ENCODE results near the gene PLAGL1. TPM values are rescaled to one million over a fixed set of nuclear protein-coding genes. Genes with fewer than 3 reads are reported as not detected.

The PLAGL1 gene
- total and polyA plus RNA-seq, 2 experiments from 2014 or later, result 48.6 to 88.9 TPM

GRCh38 chr6:143958839-143959399 is 49.1 kb downstream of the PLAGL1 start:
- no peaks in the 10 kb centered on the region for H3K9me3 ChIP-seq (ENCODE audit: low read depth)
- peaks cover 13% of the 10 kb centered on the region for H3K27me3 ChIP-seq
- H4K20me1 ChIP-seq (ENCODE audit: insufficient read depth, poor library complexity, severe bottlenecking), result no peaks in the 10 kb centered on the region
- H3K79me2 ChIP-seq, result no peaks in the 10 kb centered on the region
- peak overlapping the region; percentile 42 for H3K4me2 ChIP-seq
- 33% methylated on average over 11 of the region's 11 CpGs for WGBS (ENCODE audit: low lambda C conversion rate, missing lambda C conversion rate)
- H3K4me1 ChIP-seq (ENCODE audit: insufficient read depth), result peaks cover 20% of the 10 kb centered on the region
- no peak overlapping the region for H3K4me3 ChIP-seq
- H2AFZ ChIP-seq, result no peak overlapping the region
- H3K36me3 ChIP-seq (replicated peaks; ENCODE audit: insufficient read depth, low read depth), result no peaks in the 10 kb centered on the region
- H3K9me2 ChIP-seq (replicated peaks; ENCODE audit: insufficient read depth), result no peaks in the 10 kb centered on the region
- TF ChIP-seq EZH2 (IDR thresholded peaks at IDR 0.05; ENCODE audit: borderline replicate concordance) (no peak), EZH2phosphoT487 (IDR thresholded peaks at IDR 0.05; ENCODE audit: low read depth, severe bottlenecking, unreplicated experiment) (no peak), CTCF (IDR thresholded peaks at IDR 0.05; ENCODE audit: poor library complexity) (no peak)
- no peak for DNase-seq (ENCODE audit: low spot score)
- peak overlapping the region; percentile 7 for H3K27ac ChIP-seq

- no peak overlapping the region for H3K4me3 ChIP-seq
- no peak for TF ChIP-seq EZH2phosphoT487 (IDR thresholded peaks at IDR 0.05; ENCODE audit: low read depth, severe bottlenecking, unreplicated experiment)
- no peak for TF ChIP-seq CTCF (IDR thresholded peaks at IDR 0.05; ENCODE audit: poor library complexity)
- no peak for TF ChIP-seq EZH2 (IDR thresholded peaks at IDR 0.05; ENCODE audit: borderline replicate concordance)
- no peaks in the 10 kb centered on the region for H3K36me3 ChIP-seq (replicated peaks; ENCODE audit: insufficient read depth, low read depth)
- H3K27ac ChIP-seq, result no peak overlapping the region
- peaks cover 15% of the 10 kb centered on the region for H3K4me1 ChIP-seq (ENCODE audit: insufficient read depth)
- no peak overlapping the region for H2AFZ ChIP-seq
- no peaks in the 10 kb centered on the region for H3K79me2 ChIP-seq
- no peaks in the 10 kb centered on the region for H4K20me1 ChIP-seq (ENCODE audit: insufficient read depth, poor library complexity, severe bottlenecking)
- no peak overlapping the region for H3K4me2 ChIP-seq
- peaks cover 11% of the 10 kb centered on the region for H3K27me3 ChIP-seq
- no peaks in the 10 kb centered on the region for H3K9me3 ChIP-seq (ENCODE audit: low read depth)
- no peaks in the 10 kb centered on the region for H3K9me2 ChIP-seq (replicated peaks; ENCODE audit: insufficient read depth)
- no peak for DNase-seq (ENCODE audit: low spot score)
- 48% methylated on average over 4 of the region's 4 CpGs for WGBS (ENCODE audit: low lambda C conversion rate, missing lambda C conversion rate)
These were observed 50.3 kb downstream of the PLAGL1 start for GRCh38 chr6:143957679-143958274.

- Histone ChIP-seq H3K79me2 (no peaks in the 10 kb centered on the region), H3K9me3 (ENCODE audit: low read depth) (no peaks in the 10 kb centered on the region), H3K4me1 (ENCODE audit: insufficient read depth) (peaks cover 8% of the 10 kb centered on the region), H3K27ac (no peak overlapping the region), H2AFZ (no peak overlapping the region), H3K9me2 (replicated peaks; ENCODE audit: insufficient read depth) (no peaks in the 10 kb centered on the region), H3K4me2 (no peak overlapping the region), H4K20me1 (ENCODE audit: insufficient read depth, poor library complexity, severe bottlenecking) (no peaks in the 10 kb centered on the region), H3K4me3 (no peak overlapping the region), H3K36me3 (replicated peaks; ENCODE audit: insufficient read depth, low read depth) (no peaks in the 10 kb centered on the region), H3K27me3 (peaks cover 5% of the 10 kb centered on the region)
- DNase-seq (ENCODE audit: low spot score), result no peak
- TF ChIP-seq EZH2 (IDR thresholded peaks at IDR 0.05; ENCODE audit: borderline replicate concordance) (no peak), EZH2phosphoT487 (IDR thresholded peaks at IDR 0.05; ENCODE audit: low read depth, severe bottlenecking, unreplicated experiment) (no peak), CTCF (IDR thresholded peaks at IDR 0.05; ENCODE audit: poor library complexity) (no peak)
- WGBS (ENCODE audit: low lambda C conversion rate, missing lambda C conversion rate), result 88% methylated on average over 8 of the region's 8 CpGs
These were observed 52.1 kb downstream of the PLAGL1 start for GRCh38 chr6:143955971-143956370.

Measured in hepatocyte (in vitro differentiated cells).